Measurements from ENCODE around the gene MEP1A.

DNA sequence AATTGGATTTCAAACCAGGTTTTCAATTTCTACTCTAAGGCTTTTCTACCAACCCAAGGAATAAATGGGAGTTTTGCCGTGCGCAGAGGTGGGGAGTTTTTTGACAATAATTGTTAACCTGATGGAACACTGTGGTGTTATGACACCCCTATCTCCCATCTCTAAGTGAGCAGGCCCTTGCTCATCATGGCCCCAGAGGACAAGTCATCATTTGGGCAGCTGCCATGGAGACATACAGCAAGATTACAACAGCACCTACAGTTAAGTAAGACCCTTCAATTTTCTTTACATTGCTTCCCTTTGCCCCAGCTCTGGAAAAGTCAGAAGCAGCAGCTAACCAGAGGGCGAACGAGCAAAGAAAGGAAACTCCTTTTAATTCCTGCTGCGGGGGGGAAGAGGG lies 74.2 kb downstream of the MEP1A start:
- TF ChIP-seq, protein P1, sequence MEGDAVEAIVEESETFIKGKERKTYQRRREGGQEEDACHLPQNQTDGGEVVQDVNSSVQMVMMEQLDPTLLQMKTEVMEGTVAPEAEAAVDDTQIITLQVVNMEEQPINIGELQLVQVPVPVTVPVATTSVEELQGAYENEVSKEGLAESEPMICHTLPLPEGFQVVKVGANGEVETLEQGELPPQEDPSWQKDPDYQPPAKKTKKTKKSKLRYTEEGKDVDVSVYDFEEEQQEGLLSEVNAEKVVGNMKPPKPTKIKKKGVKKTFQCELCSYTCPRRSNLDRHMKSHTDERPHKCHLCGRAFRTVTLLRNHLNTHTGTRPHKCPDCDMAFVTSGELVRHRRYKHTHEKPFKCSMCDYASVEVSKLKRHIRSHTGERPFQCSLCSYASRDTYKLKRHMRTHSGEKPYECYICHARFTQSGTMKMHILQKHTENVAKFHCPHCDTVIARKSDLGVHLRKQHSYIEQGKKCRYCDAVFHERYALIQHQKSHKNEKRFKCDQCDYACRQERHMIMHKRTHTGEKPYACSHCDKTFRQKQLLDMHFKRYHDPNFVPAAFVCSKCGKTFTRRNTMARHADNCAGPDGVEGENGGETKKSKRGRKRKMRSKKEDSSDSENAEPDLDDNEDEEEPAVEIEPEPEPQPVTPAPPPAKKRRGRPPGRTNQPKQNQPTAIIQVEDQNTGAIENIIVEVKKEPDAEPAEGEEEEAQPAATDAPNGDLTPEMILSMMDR (IDR thresholded peaks at IDR 0.05; ENCODE audit: insufficient read depth, low read length, poor library complexity, severe bottlenecking), result no peak
- TF ChIP-seq EZH2phosphoT487 (conservative IDR thresholded peaks at IDR 0.05; ENCODE audit: low read length), result no peak
